DMS 273 (cell line): ENCODE measurements around the gene EHHADH.

Source experiments
- DNase-seq: peaks from one replicate; lab custom pipeline; 2025; ENCODE audit not compliant: unreplicated experiment; lab: John Stamatoyannopoulos, UW

The EHHADH gene

GRCh38 chr3:185199206-185199605 is 54.6 kb downstream of the EHHADH start:
- no peak for DNase-seq

- no peak for DNase-seq
Observed at GRCh38 chr3:185197068-185197467, 56.8 kb downstream of the EHHADH start.

GRCh38 chr3:185195652-185196051 is 58.2 kb downstream of the EHHADH start:
- no peak for DNase-seq

GRCh38 chr3:185188816-185189215 is 65.0 kb downstream of the EHHADH start:
- peak; percentile 21 for DNase-seq

- no peak for DNase-seq
Observed at GRCh38 chr3:185187391-185187790, 66.5 kb downstream of the EHHADH start.

GRCh38 chr3:185176750-185177359 is 77.0 kb downstream of the EHHADH start:
- peak; percentile 84 for DNase-seq

- peak; percentile 76 for DNase-seq
Observed at GRCh38 chr3:185175370-185175987, 78.4 kb downstream of the EHHADH start.

GRCh38 chr3:185172086-185173049 is 81.5 kb downstream of the EHHADH start:
- DNase-seq: no peak

GRCh38 chr3:185164428-185165217 is 89.2 kb downstream of the EHHADH start:
- peak; percentile 80 for DNase-seq

GRCh38 chr3:185162634-185163033 is 91.2 kb downstream of the EHHADH start:
- no peak for DNase-seq

- DNase-seq: no peak
Observed at GRCh38 chr3:185161761-185162160, 92.1 kb downstream of the EHHADH start.

GRCh38 chr3:185157347-185157746 is 96.5 kb downstream of the EHHADH start:
- no peak for DNase-seq

GRCh38 chr3:185155678-185156077 is 98.2 kb downstream of the EHHADH start:
- no peak for DNase-seq

- DNase-seq: no peak
Observed at GRCh38 chr3:185153861-185154629, 99.8 kb downstream of the EHHADH start.

- peak; percentile 63 for DNase-seq
Observed at GRCh38 chr3:185153171-185153771, 100.6 kb downstream of the EHHADH start.

GRCh38 chr3:185152410-185153170 is 101.3 kb downstream of the EHHADH start, which contains the start of gene C3orf70:
Gene C3orf70, minus strand, starts transcription at chr3:185153060. Its CDS starts 237 bp downstream, at chr3:185152823.
- peak; percentile 92 for DNase-seq

- DNase-seq: no peak
Observed at GRCh38 chr3:185151964-185152409, 101.9 kb downstream of the EHHADH start.

- no peak for DNase-seq
Observed at GRCh38 chr3:185151101-185151963, 102.5 kb downstream of the EHHADH start.
